Chondrocyte (in vitro differentiated cells): ENCODE results near the gene NCDN. TPM values are rescaled to one million over a fixed set of nuclear protein-coding genes. Genes with fewer than 3 reads are reported as not detected.

Experiments used
- DNase-seq: peaks from one replicate; pipeline ENCODE4 v3.0.0; 2021; ENCODE audit warnings: mixed read lengths, low spot score
- H3K27ac Mint-ChIP-seq: one replicate; pipeline ENCODE4 v1.8.0; 2021; ENCODE audit warnings: mild to moderate bottlenecking, moderate library complexity, mixed read lengths; ENCODE audit not compliant: unreplicated experiment
- H3K27me3 Mint-ChIP-seq: 2 replicates; pipeline ENCODE4 v1.8.0; 2021; ENCODE audit warnings: low read depth, mixed read lengths
- H3K36me3 Mint-ChIP-seq: 2 replicates; pipeline ENCODE4 v1.8.0; 2021; ENCODE audit warnings: low read depth, mixed read lengths
- H3K4me1 Mint-ChIP-seq: 2 replicates; pipeline ENCODE4 v1.8.0; 2021; ENCODE audit warnings: low read depth, mild to moderate bottlenecking, mixed read lengths
- H3K4me3 Mint-ChIP-seq: one replicate; pipeline ENCODE4 v1.8.0; 2021; ENCODE audit warnings: mild to moderate bottlenecking, moderate library complexity, mixed read lengths; ENCODE audit not compliant: unreplicated experiment
- H3K9me3 Mint-ChIP-seq: 2 replicates; pipeline ENCODE4 v1.8.0; 2021; ENCODE audit warnings: low read depth, mixed read lengths
- CTCF ChIP-seq: fragments of 200-600 bp; sonication (generic); IDR thresholded peaks from 2 replicates; pipeline ENCODE4 v1.5.0; 2021; ENCODE audit warnings: antibody characterized with exemption, mild to moderate bottlenecking, moderate library complexity
- total RNA-seq: library from RNA; stranded (reverse); gene quantifications from 3 replicates; pipeline ENCODE4 v1.2.1, GENCODE V29; 2021

Gene NCDN
- total RNA-seq, 1 donor from 2014 or later: 35.3 TPM

DNA sequence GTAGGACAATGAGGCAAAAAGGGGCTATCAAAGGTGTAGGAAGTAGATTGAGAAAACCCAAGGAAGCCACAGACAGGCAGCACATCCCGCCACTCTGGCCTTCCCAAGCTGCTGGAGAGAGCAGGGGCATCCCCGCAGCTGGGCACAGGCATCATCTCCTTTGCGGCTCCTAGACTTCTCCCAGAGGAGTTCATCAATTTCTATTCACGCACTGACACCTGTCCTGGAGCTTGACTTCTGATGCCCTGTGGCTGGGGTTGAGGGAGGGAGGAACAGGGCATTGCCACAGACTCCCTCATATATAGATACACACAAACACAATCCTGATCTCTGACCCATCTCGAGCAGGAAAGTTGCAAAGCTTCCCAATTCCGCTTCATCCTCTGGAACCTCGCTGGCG is 13.7 kb downstream of the NCDN start:
- Mint-ChIP-seq H3K9me3 (no peaks in the 10 kb centered on the region), H3K27me3 (peaks cover 24% of the 10 kb centered on the region), H3K4me1 (peaks cover 27% of the 10 kb centered on the region), H3K4me3 (no peak overlapping the region), H3K27ac (no peak overlapping the region), H3K36me3 (peaks cover 5% of the 10 kb centered on the region)
- no peak for TF ChIP-seq CTCF
- DNase-seq: no peak

DNA sequence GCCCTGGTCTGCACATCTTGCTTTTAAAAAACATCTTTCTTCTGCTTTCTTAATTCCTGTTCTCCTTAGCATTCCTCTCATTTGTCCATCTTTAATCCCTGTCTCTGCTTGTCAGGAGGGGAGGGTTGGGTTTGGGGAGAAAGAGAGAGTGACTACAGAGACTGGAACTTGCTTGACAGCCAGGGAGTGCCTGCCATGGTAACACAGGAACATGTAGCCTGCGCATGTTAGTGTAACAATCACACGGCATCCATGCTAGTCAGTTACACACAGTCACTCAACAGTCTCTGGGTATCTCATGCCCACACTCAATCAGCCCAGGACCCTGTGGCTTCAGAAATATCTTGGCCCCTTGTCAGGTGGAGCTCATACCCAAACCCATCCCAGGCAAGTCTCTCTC is 14.7 kb downstream of the NCDN start:
- Mint-ChIP-seq H3K9me3 (no peaks in the 10 kb centered on the region), H3K36me3 (no peaks in the 10 kb centered on the region), H3K27me3 (peaks cover 27% of the 10 kb centered on the region), H3K4me3 (peak overlapping the region; percentile 71), H3K27ac (no peak overlapping the region), H3K4me1 (peaks cover 27% of the 10 kb centered on the region)
- no peak for DNase-seq
- no peak for TF ChIP-seq CTCF

- Mint-ChIP-seq H3K36me3 (no peaks in the 10 kb centered on the region), H3K27ac (no peak within 1 kb of the TSS), H3K4me3 (peak within 1 kb of the TSS; percentile 71), H3K9me3 (no peaks in the 10 kb centered on the region), H3K4me1 (peaks cover 17% of the 10 kb centered on the region), H3K27me3 (peaks cover 29% of the 10 kb centered on the region)
- no peak for DNase-seq
- TF ChIP-seq CTCF: no peak
Observed at GRCh38 chr1:35573198-35574124, 15.9 kb downstream of the NCDN start, which contains the start of gene TFAP2E. TSS of gene TFAP2E (plus strand) at chr1:35573314. CDS start at chr1:35573578, 264 bp downstream.

DNA sequence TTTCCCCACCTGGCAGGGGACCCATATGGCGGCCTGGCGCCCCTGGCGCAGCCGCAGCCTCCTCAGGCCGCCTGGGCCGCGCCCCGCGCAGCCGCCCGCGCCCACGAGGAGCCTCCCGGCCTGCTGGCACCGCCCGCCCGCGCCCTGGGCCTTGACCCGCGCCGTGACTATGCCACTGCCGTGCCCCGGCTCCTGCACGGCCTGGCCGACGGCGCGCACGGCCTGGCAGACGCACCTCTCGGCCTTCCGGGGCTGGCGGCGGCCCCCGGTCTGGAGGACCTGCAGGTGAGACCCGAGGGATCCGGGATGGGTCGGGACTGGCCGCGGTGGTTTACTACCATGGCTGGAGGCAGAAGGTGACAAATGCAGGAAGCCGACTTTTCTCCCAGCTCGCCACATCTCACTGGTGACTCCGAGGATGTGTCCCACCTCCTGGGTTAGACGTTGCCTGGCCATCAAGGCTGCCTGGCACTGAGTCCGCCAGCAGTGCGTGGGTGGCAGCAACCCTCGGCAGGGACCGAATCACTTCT is 16.6 kb downstream of the NCDN start:
- no peak for DNase-seq
- Mint-ChIP-seq H3K9me3 (no peaks in the 10 kb centered on the region), H3K4me3 (peak overlapping the region; percentile 25), H3K27me3 (peaks cover 28% of the 10 kb centered on the region), H3K36me3 (no peaks in the 10 kb centered on the region), H3K4me1 (peaks cover 12% of the 10 kb centered on the region), H3K27ac (no peak overlapping the region)
- TF ChIP-seq CTCF: no peak

GRCh38 chr1:35574655-35575415 is 17.2 kb downstream of the NCDN start:
- no peaks in the 10 kb centered on the region for H3K36me3 Mint-ChIP-seq
- no peak for TF ChIP-seq CTCF
- H3K4me1 Mint-ChIP-seq: peaks cover 12% of the 10 kb centered on the region
- DNase-seq: no peak
- peak overlapping the region; percentile 25 for H3K4me3 Mint-ChIP-seq
- H3K27ac Mint-ChIP-seq: no peak overlapping the region
- peaks cover 28% of the 10 kb centered on the region for H3K27me3 Mint-ChIP-seq
- no peaks in the 10 kb centered on the region for H3K9me3 Mint-ChIP-seq
